ENCODE results near the gene TRAPPC6A.

Gene TRAPPC6A

DNA sequence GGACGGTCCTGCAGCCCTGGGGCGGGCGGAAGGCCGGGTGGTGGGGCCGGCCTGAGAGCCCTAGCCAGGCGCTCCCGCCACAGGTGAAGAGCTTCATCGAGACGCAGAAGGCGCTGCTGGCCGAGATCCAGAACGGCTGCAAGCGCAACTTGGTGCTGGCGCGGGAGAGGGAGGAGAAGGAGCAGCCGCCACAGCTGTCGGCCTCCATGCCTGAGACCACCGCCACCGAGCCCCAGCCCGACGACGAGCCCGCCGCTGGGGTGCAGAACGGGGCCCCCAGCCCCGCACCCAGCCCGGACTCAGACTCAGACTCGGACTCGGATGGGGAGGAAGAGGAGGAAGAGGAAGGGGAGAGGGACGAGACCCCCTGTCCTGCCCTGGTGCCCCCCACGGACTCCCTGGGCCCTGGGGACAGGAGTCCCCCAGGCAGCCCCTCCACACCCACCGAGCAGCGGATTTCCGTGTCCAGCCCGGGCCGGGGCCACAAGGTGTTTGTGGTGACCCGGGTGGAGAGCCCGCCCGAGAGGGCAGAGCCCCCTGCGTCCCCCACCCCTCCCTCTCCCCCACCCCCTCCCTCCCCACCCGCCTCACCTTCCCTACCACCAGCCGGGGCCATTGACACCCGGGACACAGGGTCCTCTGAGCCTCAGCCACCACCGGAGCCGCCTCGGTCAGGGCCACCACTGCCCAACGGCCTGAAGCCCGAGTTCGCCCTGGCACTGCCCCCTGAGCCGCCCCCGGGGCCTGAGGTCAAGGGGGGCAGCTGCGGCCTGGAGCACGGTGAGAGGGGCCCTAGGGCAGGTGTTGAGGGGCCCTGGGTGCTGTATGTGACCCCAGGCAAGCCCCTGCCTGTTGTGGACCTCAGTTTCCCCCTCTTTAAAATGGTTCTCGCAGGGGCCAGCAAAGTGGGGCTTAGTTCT lies 32.5 kb downstream of the TRAPPC6A start:
- DNase-seq, result no peak

DNA sequence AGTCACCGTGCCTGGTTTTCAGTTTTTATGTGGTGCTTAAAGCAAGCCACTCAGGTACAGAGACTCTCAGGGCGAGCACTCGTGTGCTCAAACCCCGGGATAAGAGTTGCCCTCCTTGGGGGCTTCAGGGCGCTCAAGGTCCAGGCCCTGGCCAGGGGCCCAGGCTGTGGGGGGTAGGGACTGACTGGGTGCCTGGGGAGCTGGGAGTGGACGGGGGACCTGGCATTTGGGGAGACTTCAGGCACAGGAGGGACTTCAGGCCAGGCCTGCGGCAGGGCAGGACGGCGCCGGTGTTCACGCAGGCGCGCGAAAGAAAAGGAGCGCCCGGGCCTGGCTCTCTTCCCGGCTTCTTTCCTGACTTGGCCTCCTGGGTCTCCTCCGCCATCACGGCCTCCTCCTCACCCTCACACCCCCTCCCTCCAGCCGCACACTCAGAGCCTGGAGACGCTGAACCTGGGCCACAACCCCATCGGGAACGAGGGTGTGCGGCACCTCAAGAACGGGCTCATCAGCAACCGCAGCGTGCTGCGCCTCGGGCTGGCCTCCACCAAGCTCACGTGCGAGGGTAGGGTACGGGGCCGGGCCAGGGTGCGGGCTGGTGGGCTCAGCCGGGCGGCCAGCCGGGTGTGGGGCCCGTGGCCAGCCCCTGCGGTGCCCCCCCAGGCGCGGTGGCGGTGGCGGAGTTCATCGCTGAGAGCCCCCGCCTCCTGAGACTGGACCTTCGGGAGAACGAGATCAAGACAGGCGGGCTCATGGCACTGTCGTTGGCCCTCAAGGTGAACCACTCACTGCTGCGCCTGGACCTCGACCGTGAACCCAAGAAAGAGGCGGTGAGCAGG lies 33.4 kb downstream of the TRAPPC6A start:
- DNase-seq, result no peak

DNA sequence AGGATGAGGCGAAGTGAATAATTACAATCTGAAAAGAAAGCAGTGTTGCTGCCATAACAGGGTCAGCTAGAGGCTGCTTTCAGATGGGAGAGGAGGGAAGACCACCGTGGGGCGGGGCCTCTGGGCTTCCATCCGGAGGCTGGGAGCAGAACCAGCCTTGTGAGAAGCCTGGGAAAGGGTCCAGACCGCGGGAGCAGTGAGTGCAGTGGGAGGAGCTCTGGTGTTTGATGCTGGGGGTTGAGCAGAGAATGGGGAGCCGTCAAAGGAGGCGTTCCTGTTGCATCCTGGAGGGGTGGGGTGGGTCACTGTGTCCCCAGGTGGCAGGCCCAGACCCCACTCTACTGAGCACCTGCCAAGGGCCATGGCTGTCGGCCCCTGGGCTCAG lies 35.3 kb downstream of the TRAPPC6A start:
- no peak for DNase-seq

DNA sequence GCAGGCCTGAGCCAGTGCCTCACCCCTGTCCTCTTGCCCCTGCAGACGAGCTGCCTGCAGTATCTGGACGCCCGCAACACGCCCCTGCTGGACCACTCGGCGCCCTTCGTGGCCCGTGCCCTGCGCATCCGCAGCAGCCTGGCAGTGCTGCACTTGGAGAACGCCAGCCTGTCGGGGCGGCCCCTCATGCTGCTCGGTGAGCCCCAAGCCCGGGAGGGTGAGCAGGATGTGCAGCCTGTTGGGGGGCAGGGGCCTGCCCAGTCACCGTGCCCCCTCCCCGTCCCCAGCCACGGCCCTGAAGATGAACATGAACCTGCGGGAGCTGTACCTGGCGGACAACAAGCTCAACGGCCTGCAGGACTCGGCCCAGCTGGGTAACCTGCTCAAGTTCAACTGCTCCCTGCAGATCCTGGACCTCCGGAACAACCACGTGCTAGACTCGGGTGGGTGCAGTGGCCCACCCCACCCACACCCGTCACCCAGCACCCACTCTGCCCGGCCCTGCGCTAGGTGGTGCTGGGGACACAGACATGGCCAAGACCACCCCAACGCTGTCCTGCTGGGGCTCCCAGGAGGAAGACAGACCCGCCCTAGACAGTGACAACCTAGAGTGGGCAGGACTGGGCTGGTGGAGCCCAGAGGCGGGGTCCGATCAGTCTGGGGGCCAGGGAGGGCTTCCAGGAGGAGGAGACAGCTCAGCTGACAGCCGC lies 35.9 kb downstream of the TRAPPC6A start:
- DNase-seq, result no peak

DNA sequence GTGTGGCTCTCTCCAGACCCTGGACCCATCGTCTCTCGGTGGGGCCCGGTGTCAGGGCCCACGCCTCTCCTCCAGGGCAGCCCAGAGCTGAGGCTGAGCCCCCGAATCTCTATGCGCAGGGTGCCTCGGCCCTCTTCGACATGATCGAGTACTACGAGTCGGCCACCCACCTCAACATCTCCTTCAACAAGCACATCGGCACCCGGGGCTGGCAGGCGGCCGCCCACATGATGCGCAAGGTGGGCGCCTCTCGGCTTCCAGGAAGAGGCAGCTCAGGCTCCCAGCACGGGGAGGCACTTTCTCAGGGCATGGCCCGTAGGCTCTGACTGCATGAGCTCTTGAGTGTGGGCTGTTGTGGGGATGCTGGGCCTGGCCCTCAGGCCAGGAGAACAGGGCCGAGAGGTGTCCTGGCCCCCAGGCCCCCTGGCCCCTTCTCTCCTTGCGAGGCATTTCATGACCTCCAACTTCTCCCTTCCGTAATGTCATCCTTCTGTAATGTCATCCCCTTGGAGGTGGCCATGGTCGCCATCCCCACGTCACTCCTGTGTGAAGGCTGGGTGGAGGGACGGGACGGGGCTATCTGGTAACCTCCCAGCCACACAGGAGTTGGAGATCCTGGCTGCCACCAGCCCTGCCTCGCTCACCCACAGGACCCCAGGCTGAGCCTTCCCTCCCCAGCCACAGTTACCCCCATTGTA lies 36.7 kb downstream of the TRAPPC6A start:
- no peak for DNase-seq

DNA sequence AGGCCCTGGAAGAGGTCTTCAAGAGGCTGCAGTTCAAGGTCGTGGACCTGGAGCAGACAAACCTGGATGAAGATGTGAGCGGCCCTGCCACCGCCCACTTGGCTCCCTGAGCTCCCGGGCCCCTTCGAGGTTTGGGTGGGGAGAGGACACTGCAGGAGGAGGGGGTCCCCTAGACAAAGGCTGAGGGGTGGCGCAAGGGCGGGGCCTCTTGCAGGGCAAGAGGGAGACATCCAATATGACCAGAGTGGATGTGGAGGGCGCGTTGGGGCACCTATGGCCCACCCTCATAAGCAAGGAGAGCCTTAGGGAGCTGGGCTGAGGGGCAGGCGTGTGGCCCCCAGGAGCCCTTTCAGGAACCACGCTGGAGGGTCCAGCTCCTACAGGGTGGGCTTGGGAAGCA lies 37.5 kb downstream of the TRAPPC6A start:
- DNase-seq, result no peak

DNA sequence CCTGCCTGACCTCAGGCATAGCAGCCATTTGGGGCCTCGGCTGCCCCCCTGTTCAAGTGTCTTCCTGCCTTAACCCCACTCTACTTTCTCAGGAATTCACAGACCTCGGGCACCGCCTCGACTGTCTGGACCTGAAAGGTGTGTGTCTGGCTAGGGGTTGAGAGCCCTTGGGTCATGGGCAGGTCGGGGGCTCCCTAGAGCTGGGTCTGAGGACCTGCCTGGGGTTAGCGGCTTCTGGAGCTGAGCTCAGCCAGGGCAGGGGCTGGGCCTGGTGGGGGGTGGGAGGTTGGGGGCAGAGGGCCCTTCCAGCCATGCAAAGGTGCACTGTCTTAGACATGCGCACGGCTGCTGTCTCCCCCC lies 37.9 kb downstream of the TRAPPC6A start:
- DNase-seq, result no peak

DNA sequence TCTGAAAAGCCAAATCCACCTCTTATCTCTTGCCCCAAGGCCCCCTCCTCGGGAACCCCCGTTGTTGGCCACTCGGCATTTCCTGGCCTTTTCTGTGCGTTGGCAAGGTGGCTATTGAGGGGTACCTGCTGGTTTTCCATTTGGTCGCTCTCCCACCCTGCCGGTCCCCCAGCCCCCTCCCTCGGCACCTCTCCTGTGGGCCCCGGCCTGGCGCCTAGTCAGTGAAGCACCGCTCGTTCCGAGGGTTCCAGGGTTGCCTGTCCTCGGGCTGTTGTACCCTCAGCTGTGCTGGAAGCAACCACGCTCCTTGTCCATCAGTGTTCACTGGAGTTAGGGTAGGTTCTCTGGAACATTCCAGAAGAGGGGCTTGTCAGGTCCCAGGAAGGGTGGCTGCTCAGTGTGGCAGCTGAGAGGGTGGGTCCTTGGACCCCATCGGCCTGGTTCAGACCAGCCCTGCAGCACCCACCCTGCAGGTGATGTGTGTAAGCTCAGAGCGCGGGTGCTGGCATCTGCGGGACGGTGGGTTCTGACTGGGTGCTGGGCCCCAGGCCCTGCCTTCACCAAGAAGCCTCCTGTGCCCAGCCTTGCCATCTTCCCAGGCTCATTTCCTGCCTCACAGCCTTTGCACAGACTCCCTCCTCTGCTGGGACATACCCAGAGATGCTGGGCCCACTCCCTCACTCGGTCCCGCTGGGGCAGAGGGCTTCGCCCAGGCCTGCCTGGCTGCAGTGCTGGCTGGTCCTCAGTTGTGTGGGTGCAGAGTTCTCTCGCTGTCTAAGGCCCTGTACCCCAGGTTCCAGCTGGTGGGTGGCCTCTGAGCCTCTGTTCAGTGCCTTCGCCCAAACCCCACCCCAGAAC lies 38.5 kb downstream of the TRAPPC6A start:
- DNase-seq, result no peak

DNA sequence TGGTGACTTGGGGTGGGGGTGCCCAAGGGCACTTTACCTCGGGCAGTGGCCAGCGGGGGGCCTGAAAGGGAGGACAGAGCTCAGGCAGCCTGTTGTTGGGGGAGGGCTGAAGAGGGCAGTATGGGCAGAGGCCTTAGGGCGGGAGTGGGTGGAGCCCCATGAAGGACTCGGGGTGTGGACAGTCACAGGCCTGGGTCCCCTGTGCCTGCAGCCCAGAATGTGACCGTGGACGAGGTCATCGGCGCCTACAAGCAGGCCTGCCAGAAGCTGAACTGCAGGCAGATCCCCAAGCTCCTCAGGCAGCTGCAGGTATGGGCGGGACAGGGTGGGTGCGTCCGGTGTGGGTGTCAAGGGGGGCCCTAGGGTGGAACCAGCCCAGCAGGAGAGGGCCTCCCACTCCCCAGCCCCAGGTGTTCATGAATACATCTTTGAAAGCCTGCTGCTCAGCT lies 39.7 kb downstream of the TRAPPC6A start:
- no peak for DNase-seq

DNA sequence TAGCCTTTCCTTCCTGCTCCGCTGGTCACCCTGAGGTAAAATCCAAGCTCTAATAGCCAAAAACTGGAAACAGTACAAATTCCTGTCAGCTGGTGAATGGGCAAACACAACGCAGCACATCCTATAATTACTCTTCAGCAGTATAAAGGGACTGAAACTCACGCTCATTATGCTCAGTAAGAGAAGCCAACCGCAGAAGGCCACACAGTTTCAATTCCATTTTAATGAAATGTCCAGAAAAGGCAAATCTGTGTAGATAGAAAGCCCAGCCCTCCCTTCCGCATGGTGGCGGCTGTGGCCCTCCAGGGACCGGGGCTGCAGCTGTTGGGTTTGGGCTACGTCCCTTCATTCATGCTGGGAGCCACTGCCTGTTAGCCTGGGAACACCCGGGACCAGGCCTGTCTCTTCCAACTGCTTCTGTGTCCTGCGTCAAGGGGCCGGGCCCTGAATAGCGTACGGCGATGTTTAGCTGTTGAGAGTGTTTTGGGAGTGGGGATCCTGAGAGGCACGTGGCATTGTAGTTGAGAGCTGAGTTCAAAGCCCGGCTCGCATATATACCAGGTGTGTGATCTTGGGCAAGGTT lies 40.8 kb downstream of the TRAPPC6A start:
- DNase-seq, result no peak

DNA sequence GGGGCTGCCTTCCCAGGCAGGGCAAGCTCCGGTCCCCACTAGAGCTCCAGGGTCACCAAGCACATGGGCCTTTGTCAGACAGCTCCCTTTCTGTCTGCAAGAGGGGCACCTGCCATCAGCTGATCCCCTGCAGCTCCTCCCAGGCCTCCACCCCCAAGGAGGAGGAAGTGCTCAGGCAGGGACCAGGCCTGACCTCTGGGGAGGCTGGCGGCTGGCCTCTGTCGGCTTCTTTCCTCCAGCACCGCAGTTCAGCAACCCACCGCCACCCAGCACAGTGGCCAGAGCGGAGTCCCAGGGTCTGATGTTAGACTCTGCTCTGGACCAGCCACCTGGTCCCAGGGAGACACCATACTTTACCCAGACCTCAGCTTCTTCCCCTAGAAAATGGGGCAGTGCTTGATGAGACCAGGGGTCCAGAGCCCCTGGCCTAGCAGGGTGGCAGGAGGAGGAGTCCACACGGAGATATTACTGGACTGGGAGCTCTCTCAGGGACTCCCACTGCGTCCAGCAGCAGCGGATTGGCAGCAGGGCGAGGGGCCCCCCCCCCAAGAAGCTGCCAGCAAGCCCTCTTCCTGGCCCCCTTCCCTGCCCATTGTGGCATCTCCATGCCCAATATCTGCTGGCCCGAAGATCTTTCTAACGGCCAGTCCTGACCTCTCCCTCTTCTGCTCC lies 41.4 kb downstream of the TRAPPC6A start:
- DNase-seq, result no peak

DNA sequence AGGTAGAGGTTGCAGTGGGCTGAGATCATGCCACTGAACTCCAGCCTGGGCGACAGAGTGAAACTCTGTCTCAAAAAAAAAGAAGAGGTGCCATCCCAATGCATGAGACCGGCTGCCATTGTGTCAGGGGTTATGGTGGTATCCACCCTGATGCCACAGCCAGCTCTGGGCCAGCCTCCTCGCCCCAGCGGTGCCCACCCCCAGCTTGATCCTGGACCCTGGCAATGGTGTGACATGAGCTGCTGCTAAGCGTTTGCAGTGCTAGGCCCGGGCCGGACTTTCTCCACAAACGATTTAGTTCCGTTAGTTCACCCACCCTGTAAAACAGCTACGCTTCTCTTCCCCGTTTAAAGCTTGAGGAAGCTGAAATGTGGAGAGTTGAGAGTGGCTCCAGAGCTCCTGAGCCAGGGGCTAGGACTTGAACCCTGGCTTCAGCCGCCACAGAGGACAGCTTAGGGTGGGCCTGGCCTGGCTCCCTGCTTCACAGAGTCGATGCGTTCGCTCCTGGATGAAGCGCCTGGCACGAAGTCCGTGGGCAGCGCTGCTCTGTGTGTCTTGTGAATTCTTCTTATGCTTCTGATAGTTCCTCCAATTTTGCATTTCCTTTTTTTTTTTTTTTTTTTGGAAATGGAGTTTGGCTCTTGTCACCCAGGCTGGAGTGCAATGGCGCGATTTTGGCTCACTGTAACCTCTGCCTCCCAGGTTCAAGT lies 42.7 kb downstream of the TRAPPC6A start:
- no peak for DNase-seq

DNA sequence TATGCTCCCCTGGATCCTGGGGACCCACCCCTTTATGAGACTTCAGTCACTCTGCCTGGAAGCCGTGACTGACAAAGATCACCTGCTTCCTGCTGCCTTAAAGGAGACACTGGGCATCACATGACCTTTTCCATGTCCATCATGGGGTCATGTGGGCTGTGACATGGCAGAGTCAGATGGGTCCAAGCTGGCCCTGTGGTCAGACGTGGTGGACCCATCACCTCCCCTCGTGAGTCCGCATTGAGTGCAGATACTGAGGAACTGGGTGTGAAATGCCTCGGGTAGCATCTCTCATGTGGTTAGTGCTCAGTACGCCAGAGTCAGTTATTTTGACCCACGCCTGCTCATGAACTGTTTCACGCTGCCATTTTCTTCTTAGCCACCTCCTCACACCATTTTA lies 44.4 kb downstream of the TRAPPC6A start:
- DNase-seq, result no peak

DNA sequence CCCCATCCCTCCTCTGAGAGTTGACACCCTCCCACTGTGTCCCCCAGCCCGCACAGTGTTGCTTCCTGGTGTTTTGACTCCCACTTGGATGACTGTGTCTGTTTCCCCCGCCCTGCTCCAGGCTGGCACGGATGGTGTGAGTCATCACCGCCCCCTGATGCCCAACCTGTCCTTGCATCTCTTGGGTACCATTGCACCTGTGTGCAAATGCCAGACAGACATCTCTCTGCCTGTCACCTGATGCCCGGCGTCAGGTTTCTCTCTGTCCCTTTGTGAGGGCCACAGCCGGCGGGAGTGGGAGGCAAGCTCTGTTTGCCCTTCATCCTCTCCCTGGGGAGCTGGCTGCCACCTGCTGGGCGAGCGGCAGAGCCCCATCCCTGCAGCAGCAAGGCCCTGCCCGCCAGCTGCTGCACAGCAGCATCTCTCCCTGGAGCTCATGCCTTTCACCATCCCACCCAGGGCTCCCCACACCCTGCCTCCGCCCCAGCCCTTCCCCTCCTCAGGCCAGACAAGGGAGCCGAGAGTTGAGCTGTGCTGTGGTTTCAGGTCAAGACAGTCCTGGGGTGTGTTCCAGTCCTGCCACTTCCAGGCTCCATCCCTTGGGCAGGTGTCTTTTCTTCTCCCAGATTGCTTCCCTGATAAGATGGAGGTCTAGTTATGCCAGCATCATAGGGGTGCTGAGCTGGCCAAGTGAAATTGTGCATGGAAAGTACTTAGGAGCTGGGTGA lies 47.0 kb downstream of the TRAPPC6A start:
- no peak for DNase-seq

DNA sequence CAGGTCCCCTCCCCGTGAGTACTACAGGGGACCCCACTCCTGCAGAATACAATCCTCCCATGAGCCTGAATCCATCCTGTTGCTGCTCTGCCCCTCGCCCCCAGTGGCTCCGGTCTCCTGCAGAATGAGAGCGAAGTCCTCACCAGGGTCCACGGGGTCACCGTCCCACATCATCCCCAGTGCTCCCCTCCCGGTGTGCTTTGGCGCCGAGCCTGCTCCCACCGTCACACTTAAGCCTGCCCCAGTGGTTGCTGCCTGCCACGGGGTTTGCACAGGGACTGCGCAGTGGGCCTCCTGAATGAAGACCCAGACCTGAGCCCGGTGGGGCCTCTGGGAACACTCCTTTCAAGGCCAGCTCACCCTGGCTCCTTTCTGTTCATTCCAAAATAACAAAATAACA lies 47.8 kb downstream of the TRAPPC6A start:
- no peak for DNase-seq

DNA sequence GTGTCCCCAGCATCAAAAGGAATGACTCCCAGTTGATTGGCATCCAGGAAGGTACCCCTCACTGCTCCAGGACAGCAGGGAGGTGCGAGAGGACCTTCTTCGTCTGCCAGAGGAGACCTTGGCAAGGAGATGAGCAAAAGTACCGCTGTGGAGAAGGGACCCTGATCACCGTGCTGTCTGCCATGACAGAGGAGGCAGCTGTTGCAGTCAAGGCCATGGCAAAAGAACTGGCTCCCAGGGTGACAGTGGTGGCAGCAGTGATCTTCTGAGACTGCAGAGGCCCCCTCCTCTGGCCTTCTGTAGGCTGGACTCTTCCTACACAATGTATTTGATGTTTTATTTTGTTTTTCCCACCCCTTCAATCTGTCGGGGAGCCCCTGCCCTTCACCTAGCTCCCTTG lies 49.2 kb downstream of the TRAPPC6A start:
- DNase-seq, result no peak

DNA sequence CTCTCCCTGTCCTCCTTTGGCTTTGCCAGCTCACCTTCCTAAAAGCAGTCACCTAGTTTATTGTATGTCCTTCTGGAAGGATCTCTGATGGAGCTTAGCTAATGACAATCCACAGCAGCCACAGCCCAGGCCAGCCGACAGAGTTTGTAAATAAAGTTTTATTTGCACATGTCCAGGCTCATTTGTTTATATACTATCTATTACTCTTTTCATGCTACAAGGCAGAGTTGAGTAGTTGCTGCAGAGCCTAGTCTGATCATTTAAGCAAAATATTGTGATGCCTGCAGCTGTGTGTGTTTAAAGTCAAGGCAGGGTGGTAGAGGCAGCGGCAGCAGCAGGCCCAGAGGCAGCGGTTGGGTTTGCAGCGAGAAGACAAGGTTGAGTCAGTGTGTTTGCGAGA lies 49.9 kb downstream of the TRAPPC6A start:
- DNase-seq, result no peak

DNA sequence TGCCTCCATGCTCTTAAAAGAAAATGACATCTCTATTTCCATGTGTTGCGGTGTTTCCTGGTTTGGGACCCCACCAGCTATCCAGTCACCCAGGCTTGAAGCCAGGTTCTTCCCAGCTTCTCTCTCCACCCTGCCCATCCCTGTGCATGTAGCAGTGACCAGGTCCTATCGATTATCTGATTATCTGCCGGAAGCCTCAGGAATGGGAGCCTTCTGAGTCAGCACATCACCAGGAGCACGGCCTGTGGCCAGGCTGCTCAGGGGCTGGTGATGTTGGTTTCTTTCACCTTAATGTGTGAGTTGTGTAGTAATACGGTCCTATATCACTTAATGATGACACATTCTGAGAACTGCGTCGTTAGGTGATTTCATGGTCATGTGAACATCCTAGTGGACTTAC lies 51.4 kb downstream of the TRAPPC6A start:
- DNase-seq, result no peak

DNA sequence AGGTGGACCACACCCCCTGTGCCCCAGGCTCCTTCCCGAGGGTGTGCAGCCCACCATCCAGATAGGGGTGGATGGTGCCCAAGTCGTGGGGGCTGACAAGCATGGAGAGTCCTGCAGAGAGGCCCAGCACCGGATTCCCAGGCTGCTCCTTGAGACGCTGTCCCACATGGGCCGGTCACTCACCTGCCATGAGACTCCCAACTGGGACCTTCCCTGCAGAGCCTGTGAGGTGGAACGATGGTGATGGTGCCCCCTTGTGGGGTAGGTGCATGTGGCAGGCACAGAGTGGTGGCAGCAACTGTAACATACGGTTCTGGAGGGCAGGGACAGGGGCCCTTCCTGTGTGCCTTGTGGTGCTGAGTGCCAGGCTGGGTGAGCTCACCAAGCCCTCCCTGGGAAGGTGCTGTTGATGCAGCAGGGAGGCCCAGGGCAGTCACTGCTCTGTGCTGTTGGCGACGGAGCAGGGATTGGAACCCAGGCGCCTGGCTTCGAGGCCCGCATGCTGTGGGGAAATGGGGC lies 52.0 kb downstream of the TRAPPC6A start:
- DNase-seq, result peak; percentile 58
